Activated CD8-positive, alpha-beta memory T cell treated with anti-CD3 and anti-CD28 coated beads for 4 hours (primary cell): ENCODE measurements around the gene XK.
A peak's percentile ranks its signal among the peaks of the same experiment; 100 is the strongest.
"Not testable (repeated sequence)": the region's sequence is repeated elsewhere in the genome, so short reads cannot be mapped to it uniquely, and the experiment has no call there.

Experiments used
- DNase-seq, 2 donors: peaks; one replicate each; pipeline ENCODE4 v3.0.0-alpha.2; 2020; ENCODE audit warnings: low read depth in 2 of 2

XK gene, protein sequence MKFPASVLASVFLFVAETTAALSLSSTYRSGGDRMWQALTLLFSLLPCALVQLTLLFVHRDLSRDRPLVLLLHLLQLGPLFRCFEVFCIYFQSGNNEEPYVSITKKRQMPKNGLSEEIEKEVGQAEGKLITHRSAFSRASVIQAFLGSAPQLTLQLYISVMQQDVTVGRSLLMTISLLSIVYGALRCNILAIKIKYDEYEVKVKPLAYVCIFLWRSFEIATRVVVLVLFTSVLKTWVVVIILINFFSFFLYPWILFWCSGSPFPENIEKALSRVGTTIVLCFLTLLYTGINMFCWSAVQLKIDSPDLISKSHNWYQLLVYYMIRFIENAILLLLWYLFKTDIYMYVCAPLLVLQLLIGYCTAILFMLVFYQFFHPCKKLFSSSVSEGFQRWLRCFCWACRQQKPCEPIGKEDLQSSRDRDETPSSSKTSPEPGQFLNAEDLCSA

DNA sequence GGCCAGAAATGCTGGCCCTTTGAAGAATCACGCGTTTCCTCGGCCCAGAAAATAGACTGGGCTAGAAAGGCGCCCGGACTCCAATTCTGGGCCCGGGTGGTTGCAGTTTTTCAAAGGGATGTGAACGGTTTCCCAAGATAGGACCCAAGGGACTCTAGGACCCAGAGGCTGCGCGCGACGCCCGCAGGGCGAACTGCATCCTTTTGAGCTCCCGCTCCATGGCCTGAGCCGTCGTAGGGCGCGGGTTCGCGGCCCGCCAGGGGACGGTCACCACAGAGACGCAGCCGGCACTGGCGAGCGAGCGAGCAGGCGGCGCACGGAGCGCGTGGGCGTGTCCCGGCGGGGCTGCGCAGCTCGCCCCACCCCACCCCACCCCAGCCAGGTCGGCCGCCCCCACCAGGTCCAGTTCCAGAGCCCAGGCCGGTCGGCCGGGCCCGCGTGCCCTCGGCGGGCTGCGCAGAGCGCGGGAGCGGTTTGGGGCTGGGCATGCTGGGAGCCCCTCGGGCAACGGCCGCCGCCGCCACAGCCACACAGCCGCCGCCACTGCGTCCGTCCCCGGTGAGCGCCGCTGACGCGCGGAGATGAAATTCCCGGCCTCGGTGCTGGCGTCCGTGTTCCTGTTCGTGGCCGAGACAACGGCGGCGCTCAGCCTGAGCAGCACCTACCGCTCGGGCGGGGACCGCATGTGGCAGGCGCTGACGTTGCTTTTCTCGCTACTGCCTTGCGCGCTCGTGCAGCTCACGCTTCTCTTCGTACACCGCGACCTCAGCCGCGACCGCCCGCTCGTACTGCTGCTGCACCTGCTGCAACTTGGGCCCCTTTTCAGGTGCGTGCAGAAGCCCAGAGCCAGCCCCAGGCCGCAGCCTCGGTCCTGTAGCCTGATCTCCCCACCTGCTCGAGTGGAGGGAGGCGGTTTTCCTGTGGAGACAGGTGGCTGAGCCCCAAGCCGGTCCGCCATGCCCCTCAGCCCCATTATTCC is at the start of gene XK:
TSS of gene XK (plus strand) at position 411 of the 979 bp plus-strand sequence. CDS start at position 582, 171 bp downstream.
- peak in 1 of 2 donors; percentile 4 for DNase-seq

DNA sequence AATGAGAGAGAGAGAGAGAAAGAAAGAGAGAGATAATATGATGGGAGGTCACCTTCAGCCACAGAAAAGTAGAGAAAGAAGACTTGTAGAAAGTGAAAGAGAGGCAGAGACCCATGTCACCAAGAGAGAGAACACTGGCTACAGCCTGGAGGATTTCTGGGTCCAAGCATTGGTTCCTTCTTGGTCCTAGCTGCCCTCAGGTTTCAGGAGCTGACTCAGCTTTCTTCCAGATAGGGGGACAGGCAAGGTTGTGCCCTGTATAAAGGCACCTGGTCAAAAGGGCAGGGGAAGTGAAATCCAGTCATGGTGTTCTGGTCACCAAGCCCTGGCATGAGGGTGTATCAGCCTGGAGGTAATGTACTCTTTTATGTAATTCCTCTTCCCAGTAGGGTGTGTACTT is 47.5 kb upstream of the XK start:
- DNase-seq: no peak

DNA sequence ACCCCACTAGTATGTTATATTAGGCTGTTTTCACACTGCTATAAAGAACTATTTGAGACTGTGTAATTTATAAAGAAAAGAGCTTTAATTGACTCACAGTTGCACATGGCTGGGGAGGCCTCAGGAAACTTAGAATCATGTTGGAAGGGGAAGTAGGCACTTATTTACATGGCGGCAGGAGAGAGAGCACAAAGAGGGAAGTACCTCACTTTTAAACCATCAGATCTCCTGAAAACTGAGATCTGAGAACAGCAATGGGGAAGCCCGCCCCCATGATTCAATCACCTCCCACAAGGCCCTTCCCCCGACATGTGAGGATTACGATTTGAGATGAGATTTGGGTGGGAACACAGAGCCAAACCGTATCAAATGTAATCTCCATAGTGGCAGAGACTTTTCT is 45.4 kb upstream of the XK start:
- DNase-seq: no peak

DNA sequence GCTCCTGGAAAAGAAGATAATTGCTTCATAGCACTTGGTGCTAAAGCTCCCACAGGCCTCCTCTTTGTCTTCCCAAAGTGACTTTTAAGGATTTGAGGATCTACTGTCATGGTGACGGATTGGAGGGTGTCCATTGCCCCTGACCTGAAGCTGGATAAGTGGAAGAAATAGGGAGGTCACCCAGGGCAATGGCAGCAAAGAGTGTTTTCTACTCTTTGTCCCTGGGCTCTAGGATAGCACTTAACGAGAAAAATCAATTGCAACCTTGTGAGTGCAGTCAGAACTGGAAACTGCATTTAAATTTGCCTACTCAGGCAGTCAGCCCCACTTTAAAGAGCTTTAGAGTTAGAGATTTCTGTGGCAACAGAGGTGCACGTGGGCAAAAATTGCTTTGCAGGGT is 43.7 kb upstream of the XK start:
- DNase-seq: no peak

DNA sequence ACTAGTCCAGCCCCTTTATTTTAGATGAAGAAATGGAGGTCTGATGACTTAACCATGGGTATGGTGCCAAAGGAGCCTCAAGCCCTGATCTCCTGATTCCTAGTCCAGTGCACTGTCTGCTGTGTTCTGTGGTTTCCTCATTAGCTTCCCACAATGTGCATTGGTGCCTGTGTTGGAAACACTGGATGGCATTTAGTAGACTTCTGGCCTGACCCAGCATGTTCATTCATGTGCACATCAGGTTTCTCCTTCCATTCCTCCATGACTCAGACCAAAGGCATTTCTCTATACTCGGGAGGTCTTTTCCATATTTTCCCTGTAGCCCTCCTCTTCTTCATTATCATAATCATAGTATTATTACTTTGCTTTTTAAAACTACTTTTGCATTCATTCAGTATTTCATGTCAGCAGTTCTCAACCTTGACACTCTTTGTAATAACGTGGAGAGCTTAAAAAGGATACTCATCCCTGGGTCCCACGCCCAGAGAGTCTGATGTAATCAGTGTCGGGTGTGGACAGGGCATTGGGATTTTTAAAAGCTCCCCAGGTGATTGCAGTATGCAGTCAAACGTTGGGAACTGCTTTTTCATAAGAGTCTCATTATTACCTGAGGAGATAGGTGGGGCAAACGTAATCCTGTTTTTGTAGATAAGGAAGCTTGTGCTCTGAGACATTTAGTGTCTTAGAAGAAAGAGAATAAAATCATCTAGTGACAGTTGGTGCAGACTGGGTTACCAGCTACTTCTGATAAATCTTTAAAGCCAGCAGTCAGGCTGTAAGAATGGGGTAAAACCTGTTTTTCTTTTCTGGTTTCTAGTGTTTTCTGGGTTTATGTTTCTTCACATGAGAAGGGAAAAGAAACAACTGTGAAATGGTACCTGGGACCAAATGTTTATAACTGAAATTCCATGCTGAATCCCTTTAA is 40.9 kb upstream of the XK start:
- DNase-seq: no peak

DNA sequence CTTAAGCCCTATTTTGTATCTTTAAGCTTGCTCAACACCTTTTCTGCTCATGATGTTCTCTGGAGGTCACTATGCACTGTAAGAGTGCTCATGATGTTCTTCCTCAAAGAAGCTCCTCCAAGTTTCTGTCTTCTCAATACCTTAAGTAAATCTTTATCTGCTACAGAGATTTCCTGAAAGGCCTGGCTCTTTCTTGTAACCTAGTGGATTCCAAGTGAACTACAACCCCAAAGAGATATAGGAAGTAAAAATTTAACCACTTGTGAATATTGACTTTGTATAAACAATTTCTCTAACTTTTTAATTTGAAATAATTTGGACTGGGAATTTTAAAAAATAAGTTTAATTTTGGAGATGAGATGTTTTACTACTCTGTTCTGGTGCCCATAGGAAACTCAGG is 39.3 kb upstream of the XK start:
- no peak for DNase-seq

DNA sequence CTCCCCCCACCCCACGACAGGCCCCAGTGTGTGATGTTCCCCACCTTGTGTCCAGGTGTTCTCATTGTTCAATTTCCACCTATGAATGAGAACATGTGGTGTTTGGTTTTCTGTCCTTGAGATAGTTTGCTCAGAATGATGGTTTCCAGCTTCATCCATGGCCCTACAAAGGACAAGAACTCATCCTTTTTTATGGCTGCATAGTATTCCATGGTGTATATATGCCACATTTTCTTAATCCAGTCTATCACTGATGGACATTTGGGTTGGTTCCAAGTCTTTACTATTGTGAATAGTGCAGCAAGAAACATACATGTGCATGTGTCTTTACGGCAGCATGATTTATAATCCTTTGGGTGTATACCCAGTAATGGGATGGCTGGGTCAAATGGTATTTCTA is 34.7 kb upstream of the XK start:
- DNase-seq: not testable (repeated sequence)

DNA sequence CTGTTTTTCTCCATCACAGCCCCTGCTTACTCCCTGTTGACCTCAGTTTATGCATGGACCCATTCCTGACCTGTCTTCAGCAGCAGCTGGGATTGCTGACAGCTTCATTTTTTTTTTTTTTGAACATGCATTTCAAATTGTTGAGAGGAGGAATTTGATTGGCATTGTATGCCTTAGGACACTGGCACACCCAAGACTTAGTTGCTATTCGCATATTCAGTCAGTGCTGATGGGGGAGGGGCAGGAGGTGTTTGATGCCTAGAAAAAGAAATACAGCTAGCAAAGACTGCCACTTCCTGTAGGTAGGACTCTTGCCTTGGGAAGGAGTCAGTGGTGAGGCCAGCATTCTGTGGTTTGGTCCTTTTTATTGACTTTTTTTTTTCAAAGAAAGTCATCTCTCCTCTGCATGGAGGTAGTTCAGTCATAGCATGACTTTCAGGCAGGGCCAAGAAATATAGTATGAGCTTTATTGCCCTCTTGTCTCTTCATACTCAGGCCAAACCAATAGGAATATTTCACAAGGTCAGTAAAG is 33.6 kb upstream of the XK start:
- no peak for DNase-seq

DNA sequence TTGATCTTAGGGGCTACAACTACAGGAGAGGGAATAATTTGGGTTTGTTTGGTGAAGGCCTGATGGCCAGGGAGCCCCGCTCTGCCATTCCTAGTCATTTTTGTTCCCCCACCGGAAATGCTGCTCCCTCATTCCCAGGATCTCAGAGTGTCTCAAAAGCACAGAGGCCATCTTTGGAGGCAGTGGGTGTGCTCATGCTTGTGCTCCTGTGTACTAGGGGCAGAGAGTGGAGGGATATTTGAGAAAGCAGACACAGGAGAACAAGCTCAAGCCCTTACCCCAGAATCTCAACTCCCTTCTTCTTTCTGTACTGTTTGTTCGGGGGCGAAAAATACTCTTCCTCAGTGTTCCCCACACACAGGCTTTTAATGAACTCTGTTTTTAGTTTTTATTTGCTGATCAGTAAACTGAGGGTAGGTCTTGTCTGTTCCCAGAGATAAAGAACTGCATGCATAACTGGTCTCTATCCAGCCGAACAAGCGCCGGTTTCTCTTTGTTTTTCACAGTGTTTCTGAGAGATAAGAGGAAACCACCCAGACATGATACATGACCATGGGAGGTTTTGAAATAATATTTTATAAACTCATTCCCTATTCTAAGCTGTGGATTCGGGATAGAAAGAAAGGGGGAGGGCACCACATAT is 32.9 kb upstream of the XK start:
- DNase-seq: no peak

DNA sequence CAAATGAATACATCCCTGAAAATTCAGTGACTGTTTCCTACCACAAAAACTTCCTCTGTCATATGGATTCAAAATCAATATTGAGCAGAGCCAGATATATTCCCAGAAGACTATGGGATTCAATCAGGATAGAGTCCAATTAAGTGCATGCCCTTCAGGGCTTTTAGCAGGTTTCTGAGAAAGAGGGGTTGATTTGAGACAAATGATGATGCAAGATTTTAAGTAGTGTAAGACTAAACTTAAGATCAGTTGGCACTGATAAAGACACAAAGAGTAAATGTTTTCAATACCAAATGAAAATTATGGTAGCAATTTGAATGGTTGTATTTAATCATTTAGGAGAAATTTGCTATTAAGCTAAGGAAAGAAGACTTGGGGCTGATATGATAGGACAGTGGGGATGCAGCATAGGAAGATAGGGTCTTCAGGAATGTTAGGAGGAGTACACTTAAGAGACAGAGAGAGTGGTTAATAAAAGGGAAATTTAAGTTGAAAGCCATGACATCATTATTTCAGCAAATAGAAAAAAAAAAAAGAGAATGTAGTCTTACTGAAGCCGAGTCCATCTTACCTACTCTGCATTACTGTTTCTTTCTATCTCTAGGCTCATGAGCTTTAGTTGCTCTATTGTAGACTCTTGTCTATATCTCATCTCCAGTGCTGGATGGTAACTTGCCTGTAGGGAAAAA is 32.0 kb upstream of the XK start:
- DNase-seq: no peak

DNA sequence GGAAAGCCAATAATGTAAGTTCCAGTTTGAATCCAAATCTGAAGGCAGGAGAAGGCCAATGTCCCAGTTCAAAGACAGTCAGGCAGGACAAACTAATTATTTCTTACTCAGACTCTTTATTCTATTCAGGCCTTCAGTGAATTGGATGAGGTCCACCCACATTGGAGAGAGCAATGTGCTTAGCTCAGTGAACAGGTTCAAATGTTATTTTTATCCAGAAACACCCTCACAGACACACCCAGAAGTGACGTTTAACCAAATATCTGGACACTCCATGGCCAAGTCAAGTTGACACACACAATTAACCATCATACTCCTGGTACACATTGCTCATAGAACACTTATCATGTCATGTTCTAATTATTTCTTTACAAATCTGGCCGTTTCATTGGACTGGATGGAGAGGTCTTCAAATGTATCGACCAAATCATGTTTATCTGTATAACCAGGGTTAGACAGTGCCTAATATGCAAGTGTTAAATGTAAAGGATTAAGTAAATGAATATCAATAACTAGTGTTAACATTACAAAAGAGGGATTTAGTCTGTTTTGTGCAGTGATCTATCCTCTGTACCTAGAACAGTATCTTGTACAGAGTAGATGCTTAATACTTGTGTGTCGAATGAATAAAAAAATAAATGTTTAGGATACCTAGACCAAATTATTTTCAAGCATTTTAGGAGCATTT is 27.1 kb upstream of the XK start:
- DNase-seq: no peak

DNA sequence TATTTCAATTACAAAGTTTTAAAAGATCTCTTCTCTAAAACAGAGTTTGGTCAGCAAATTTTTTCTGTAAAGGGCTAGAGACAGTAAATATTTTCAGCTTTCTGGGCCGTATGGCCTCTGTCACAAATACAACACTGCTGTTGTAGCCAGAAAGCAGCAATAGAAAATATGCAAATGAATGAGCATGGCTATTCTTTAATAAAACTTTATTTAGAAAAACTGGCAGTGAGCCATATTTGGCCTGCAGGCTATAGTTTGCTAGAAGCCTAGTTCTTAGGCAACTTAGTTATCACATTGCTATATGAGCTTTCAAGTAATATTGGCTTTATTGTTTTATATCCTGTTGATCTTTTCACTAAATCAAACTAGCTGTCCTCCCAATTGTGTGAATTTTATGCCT is 26.5 kb upstream of the XK start:
- no peak for DNase-seq

DNA sequence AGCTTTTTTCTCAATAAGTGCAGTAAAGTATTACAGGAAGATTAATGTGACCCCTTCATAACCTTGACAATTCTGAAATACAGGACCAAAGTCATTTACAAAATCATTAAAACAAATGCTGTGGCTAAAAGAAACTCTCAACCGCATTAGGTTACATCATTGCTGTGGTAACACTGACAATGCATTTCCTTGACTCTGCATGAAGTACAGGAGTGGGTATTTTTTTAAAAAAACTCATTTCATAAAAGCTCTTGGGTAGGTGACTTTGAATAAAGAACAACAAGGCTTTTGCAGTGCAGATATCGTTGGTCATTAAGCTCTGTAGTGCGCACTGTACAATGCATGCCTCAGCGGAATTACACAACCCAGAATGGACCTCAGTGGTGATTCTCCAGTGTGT is 23.4 kb upstream of the XK start:
- DNase-seq: no peak

DNA sequence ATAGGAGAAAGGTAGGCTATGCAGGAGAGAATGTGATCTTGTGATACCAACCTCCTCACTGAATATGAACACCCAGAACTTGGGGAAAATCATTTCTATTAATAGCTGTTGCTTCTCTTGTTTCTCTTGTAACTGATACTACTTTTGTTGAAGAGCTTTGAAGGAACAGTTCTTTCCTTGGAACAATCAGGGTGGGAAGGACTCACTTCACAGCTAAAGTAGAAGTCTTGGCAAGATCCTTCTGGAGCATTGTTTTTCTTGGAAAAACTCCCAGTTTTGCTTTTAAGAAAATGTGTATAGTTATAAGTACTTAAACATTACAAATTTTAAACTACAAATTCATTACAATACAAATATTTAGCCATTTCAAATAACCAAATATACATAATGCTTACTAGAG is 19.1 kb upstream of the XK start:
- DNase-seq: no peak

DNA sequence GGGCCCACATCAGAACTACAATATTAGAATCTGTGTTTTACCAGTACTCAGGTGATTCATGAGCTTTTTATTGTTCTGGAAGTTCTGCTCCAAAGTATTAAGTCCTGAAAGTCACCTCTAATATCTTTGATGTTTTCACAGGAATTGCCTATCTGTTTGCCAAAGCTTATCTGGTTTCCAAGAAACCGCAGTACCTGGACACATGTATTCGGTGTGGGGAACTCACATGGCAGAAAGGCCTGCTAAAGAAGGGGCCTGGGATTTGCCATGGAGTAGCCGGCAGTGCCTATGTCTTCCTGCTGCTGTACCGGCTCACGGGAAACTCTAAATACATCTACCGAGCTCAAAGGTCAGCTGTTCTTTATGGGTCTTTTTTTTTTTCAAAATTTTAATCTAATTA is 18.4 kb upstream of the XK start:
- no peak for DNase-seq

DNA sequence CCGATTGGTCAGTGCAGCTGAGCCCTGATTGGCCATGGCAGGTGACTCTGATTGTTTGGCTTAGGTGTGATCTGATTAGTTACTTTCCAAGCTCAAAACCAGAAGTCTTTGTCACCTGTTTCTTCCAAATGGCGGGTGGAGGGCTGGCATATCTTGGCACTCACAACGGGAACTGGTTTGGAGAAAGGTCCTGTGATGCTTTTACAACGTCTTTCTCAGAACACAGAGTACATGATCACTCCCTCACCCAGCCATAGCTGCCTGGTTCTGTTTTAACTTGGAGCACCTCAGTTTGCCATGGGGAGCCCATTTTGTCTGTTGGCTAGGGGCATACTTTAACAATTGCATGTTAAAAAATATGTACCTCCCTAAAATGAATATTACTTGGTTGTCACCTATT is 13.0 kb upstream of the XK start:
- no peak for DNase-seq

DNA sequence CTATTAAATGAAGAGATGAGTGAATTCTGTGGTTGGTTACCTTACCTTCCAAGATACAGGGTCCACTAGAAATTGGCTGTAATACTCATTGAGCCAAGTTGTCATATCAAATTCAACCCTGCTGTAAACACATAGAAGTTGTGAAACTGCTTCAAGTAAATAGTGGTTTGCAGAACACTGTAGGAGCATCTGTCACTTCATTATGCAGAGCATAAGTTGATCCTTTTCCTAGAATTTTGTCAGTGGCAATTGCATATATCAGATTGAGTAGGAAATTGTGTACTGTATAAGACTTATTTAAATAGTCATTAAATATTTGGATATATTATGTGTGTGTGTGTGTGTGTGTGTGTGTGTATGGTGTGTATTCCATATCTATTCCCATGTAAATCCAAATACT is 8.8 kb upstream of the XK start:
- DNase-seq: no peak

DNA sequence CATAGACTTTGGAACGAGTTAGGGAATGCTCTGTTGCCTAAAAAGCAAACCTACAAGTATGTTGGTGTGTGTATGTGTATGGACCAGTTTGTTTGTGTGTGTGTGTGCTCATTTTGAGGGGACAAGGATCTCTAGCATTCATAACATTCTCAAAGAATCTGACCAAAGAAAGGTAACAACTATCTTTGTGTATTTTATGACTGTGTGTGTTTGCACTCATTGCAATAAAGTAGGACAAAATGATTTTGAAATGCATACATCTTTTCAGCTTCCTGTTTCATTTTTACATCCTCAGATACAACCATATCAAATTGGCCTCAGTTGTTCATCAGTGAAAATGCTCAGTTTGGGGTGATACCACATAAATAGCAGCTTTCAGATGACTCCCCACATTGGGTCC is 8.3 kb upstream of the XK start:
- DNase-seq: no peak

DNA sequence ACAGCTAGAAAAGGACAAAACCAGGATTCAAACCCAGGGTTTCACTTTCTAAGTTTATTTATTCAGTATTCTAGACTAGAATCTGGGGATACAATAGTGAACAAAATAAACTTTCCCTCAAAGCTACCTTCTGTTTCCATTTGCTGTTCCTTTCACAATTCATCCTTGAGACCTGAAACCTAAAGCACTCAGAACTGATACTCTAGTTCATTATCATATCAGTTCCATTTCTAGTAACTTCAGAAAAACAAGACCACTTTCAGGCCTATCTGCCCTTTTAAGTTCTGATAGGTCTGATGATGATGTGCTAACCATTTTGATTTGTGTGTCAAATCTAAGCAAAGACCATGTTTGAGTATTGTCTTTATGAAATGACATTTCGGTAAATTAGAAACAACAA is 7.8 kb upstream of the XK start:
- DNase-seq: no peak

DNA sequence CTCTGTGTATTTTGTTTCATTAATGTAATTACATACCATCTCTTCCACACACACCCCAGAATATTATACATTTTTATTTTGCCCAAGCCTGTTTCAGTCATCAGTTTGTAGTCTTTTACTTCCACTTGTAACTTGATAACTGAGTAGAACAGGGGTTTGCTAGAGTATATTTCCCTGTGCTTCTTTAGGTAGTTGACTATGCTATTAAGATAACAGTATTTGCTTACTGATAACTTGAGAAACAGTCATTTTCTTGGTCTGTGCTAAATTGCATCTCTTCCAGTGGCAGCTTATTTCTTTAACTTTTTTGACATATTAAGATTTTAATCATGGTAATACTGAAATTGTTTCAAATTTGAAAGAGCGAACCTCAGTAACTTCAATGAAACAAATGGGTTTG is 7.0 kb upstream of the XK start:
- no peak for DNase-seq
